Activated CD4-positive, alpha-beta T cell treated with anti-CD3 and anti-CD28 coated beads, Interleukin-2, amount 10 ng/mL, durations not matched to agents 7 days and 5 days (primary cell): Measurements from ENCODE around the gene POLR2F. TPM values are rescaled to one million over a fixed set of nuclear protein-coding genes. Genes with fewer than 3 reads are reported as not detected.

Experiments used
- CTCF ChIA-PET: fragments of 350-600 bp; sonication (Branson Sonifier 250); formaldehyde crosslinking; loops from one replicate; lab custom pipeline; 2021; ENCODE audit warnings: antibody characterized with exemption; lab: Charles Lee
- POLR2A ChIA-PET: fragments of 350-600 bp; sonication (Branson Sonifier 250); formaldehyde crosslinking; loops from one replicate; lab custom pipeline; 2021; ENCODE audit warnings: antibody characterized with exemption; lab: Charles Lee
- DNase-seq: peaks from one replicate; pipeline ENCODE4 v3.0.0-alpha.2; 2020
- H3K27ac Mint-ChIP-seq: one replicate; pipeline ENCODE4 v1.8.0; 2021; ENCODE audit warnings: mild to moderate bottlenecking, moderate library complexity, mixed read lengths
- H3K27me3 Mint-ChIP-seq: one replicate; pipeline ENCODE4 v1.8.0; 2021; ENCODE audit warnings: mixed read lengths
- H3K36me3 Mint-ChIP-seq: one replicate; pipeline ENCODE4 v1.8.0; 2021; ENCODE audit warnings: low read depth, mixed read lengths
- H3K4me1 Mint-ChIP-seq: one replicate; pipeline ENCODE4 v1.8.0; 2021; ENCODE audit warnings: mixed read lengths
- H3K4me3 Mint-ChIP-seq: one replicate; pipeline ENCODE4 v1.8.0; 2021; ENCODE audit warnings: mild to moderate bottlenecking, moderate library complexity, mixed read lengths
- H3K9me3 Mint-ChIP-seq: one replicate; pipeline ENCODE4 v1.8.0; 2021; ENCODE audit warnings: mixed read lengths
- total RNA-seq, 2 experiments: library from RNA; stranded (reverse); gene quantifications; one replicate each; pipeline ENCODE4 v1.2.3, GENCODE V29; 2021

The POLR2F gene
- total RNA-seq, 2 experiments from 2014 or later: 58.5 to 66.3 TPM

DNA sequence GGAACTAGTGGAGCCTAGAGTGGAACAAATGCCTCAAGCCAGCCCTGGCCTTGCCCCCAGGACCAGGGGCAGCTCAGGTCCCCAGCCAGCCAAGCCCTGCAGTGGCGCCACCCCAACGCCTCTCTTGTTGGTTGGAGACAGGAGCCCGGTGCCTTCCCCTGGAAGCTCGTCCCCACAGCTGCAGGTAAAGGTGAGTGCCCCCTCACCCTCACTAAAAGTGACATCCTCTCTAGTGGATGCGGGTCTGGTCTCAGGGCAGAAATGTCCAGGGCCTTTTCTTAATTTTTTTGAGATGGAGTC is 25.9 kb upstream of the POLR2F start:
- peaks cover 5% of the 10 kb centered on the region for H3K4me1 Mint-ChIP-seq
- H3K36me3 Mint-ChIP-seq: peaks cover 8% of the 10 kb centered on the region
- no peaks in the 10 kb centered on the region for H3K9me3 Mint-ChIP-seq
- POLR2A ChIA-PET: no interaction called here
- CTCF ChIA-PET: interaction anchor here (1.2 to 1.6 kb wide), 2 partner anchors 12 to 38 kb away, joined by 3 to 4 read pairs; no protein-coding TSS in a partner anchor
- H3K27ac Mint-ChIP-seq: no peak overlapping the region
- DNase-seq: no peak
- H3K4me3 Mint-ChIP-seq: no peak overlapping the region
- no peaks in the 10 kb centered on the region for H3K27me3 Mint-ChIP-seq

DNA sequence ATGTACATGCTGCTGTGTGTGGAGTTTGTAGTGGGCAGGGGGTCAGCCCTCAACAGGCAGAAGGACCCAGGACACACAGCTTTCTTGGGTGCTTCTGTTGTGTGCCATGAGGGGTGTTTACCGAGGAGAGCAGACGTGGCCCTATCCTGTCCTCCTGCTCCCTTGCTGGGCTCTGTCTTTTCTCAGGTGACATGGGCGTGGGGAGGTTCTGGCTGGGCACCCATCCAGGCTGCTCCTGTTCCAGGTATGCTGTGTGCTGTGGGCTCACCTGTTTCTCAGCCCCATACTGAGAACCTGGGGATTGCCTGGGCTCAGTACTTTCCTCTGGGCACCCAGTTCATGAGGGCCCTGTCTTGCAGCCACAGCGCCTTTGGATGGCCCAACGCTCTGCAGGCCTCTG is 24.1 kb upstream of the POLR2F start:
- peak overlapping the region; percentile 3 for H3K27ac Mint-ChIP-seq
- H3K4me3 Mint-ChIP-seq: no peak overlapping the region
- H3K27me3 Mint-ChIP-seq: no peaks in the 10 kb centered on the region
- ChIA-PET CTCF (interaction anchor here (1.1 kb wide), 1 partner anchor 111 kb away, joined by 3 read pairs; no protein-coding TSS in a partner anchor), POLR2A (no interaction called here)
- H3K9me3 Mint-ChIP-seq: no peaks in the 10 kb centered on the region
- peaks cover 18% of the 10 kb centered on the region for H3K4me1 Mint-ChIP-seq
- no peak for DNase-seq
- H3K36me3 Mint-ChIP-seq: peaks cover 8% of the 10 kb centered on the region

DNA sequence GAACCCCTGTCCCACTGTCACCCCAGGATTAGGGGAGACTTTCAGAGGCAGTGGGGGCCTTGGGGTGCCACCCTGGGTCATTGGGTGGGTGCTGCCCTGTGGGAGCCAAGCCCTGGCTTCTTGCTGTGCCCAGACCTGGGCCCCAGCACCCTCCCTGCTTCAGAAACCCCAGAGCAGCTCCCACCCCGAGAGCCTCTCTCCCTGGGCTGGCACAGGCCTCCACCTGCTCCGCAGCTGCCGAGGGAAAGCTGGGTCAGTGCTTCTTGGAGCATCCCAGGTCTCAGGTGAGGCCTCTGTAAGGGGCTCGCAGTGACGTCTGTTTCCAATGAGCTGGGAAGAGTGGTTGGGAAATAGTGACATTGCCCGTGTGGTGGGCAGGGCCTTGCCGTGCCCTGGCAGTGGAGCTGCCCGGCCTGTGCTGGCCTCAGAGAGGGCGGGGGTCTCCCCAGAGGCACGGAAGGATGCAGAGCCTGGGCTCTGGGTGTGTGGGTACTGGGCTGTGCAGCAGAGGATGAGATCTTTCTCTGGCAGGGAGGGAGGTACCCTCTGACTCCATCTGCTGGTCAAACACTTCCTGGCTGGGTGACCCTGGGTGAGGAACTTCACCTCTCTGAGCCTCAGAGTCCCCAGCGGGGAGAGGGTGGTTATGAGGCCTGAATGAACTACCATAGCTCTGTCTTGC is 23.1 kb upstream of the POLR2F start:
- peak; percentile 33 for DNase-seq
- Mint-ChIP-seq H3K4me1 (peaks cover 18% of the 10 kb centered on the region), H3K9me3 (no peaks in the 10 kb centered on the region), H3K36me3 (peaks cover 8% of the 10 kb centered on the region), H3K27ac (no peak overlapping the region), H3K4me3 (no peak overlapping the region), H3K27me3 (no peaks in the 10 kb centered on the region)
- ChIA-PET CTCF (interaction anchor here (0.6 to 1.6 kb wide), 4 partner anchors 24 to 114 kb away, joined by 3 to 5 read pairs (median 4); partner anchors contain the start of gene MICALL1), POLR2A (no interaction called here)

DNA sequence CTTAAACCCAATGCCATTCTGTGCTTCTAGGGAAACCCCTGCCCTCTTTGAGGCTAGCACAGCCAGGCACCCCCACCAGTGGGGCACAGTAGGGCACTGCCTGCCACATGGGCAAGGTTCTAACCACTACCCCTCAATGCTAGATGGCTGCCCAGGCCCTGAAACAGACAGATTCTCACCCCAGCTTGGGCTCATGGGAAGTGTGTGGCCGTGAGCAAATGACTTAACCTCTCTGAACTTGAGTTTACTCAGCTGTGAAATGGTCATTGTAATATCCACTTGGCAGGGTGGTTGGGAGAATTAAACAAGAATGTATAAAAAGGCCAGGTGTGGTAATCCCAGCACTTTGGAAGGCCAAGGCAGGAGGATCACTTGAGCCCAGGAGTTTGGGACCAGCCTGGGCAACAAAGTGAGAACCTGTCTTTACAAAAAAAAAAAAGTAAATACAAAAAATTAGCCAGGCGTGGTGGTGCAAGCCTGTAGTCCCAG is 22.5 kb upstream of the POLR2F start:
- Mint-ChIP-seq H3K4me1 (peaks cover 18% of the 10 kb centered on the region), H3K27me3 (no peaks in the 10 kb centered on the region)
- POLR2A ChIA-PET: no interaction called here

DNA sequence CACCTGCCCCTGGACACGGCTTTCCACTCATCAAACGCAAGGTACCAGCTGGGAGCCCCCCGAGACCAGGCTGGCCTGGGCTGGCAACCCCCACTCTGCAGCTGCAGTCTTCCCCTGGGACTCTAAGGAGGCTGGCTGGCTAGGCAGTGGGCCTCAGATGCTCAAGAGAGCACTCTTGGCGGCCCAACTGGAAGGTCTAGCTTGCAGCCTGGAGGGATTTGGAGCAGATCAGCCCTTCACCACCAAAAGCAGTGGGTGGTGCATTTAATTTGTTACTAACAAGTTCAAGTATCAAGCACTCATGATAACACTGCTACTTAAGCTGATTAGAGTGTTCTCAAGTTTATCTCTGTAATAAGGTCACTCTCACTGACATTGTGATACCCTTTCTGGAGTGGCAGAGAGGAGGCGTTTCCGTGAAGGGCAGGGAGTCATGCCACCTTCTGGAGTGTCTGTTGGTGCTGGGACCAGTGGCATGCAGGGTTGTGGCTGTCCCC is 21.6 kb upstream of the POLR2F start:
- Mint-ChIP-seq H3K27ac (no peak overlapping the region), H3K4me1 (peaks cover 18% of the 10 kb centered on the region), H3K36me3 (peaks cover 10% of the 10 kb centered on the region), H3K27me3 (no peaks in the 10 kb centered on the region), H3K9me3 (no peaks in the 10 kb centered on the region), H3K4me3 (no peak overlapping the region)
- ChIA-PET POLR2A (interaction anchor here (0.6 kb wide), 1 partner anchor 66 kb away, joined by 3 read pairs; no protein-coding TSS in a partner anchor), CTCF (interaction anchor here (0.8 to 1.6 kb wide), 6 partner anchors 16 to 116 kb away, joined by 3 to 5 read pairs (median 4); partner anchors contain the start of gene MICALL1)
- no peak for DNase-seq

More for the DNA sequence above, 22.5 kb upstream of the POLR2F start:
- Mint-ChIP-seq H3K27ac (peak overlapping the region; percentile 26), H3K36me3 (peaks cover 8% of the 10 kb centered on the region), H3K4me3 (no peak overlapping the region), H3K9me3 (no peaks in the 10 kb centered on the region)
- CTCF ChIA-PET: interaction anchor here (0.6 to 1.6 kb wide), 6 partner anchors 17 to 115 kb away, joined by 3 to 5 read pairs (median 3); partner anchors contain the start of gene MICALL1
- DNase-seq: no peak

DNA sequence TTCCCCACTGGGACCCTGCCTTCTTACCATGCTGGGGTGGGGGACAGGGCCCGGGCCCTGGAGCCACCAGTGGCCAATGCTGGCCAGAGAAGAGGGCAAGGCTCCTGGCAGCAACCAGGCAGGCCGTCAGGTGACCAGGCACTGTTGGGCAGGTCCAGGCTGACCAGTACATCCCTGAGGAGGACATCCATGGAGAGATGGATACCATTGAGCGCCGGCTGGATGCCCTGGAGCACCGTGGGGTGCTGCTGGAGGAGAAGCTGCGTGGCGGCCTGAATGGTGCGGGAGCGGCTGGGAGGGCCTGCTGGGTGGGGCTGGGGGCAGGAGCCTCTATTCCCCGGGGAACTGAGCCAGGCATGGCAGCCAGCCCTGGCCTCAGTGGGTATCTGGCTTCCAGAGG is 21.1 kb upstream of the POLR2F start:
- POLR2A ChIA-PET: no interaction called here
- Mint-ChIP-seq H3K36me3 (peaks cover 10% of the 10 kb centered on the region), H3K4me3 (no peak overlapping the region), H3K9me3 (no peaks in the 10 kb centered on the region), H3K27me3 (no peaks in the 10 kb centered on the region), H3K4me1 (peaks cover 18% of the 10 kb centered on the region), H3K27ac (no peak overlapping the region)
- no peak for DNase-seq
- CTCF ChIA-PET: interaction anchor here (0.8 to 1.4 kb wide), 3 partner anchors 16 to 82 kb away, joined by 3 to 4 read pairs (median 3); no protein-coding TSS in a partner anchor

DNA sequence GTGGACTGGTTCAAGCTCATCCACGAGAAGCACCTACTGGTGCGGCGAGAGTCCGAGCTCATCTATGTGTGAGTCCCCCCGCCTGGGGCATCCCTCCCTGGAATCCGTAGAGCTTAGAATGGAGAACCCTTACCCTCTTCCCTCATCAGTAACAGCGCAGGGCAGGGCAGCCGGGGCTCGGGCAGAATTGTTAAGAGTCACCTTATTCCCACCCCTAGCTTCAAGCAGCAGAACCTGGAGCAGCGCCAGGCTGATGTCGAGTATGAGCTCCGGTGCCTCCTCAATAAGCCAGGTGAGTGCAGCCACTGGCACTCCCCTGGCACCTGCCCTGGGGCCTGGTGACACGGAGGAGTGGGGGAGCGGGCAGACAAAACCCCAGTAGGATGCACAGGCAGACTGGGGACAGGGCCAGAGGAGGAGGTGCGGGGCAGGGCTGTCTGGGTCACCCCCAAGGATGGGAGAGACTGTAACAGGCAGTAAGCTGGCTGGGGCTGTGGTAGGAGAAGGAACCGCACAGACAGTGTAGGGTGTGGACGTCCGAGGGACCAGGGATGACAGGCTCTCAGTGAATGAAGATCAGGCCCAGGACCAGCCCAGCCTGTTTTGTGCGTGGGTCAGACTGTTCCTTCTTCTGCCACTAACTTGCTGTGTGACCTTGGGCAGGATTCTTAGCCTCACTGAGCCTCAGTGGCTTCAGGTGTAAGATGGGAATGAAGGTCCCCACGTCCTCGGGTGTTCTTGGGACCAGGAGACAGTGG is 20.5 kb upstream of the POLR2F start:
- Mint-ChIP-seq H3K36me3 (peaks cover 6% of the 10 kb centered on the region), H3K4me1 (peaks cover 18% of the 10 kb centered on the region), H3K9me3 (no peaks in the 10 kb centered on the region), H3K27ac (no peak overlapping the region), H3K27me3 (no peaks in the 10 kb centered on the region), H3K4me3 (no peak overlapping the region)
- no peak for DNase-seq
- CTCF ChIA-PET: interaction anchor here (0.9 kb wide), 1 partner anchor 83 kb away, joined by 4 read pairs; no protein-coding TSS in a partner anchor
- POLR2A ChIA-PET: no interaction called here

DNA sequence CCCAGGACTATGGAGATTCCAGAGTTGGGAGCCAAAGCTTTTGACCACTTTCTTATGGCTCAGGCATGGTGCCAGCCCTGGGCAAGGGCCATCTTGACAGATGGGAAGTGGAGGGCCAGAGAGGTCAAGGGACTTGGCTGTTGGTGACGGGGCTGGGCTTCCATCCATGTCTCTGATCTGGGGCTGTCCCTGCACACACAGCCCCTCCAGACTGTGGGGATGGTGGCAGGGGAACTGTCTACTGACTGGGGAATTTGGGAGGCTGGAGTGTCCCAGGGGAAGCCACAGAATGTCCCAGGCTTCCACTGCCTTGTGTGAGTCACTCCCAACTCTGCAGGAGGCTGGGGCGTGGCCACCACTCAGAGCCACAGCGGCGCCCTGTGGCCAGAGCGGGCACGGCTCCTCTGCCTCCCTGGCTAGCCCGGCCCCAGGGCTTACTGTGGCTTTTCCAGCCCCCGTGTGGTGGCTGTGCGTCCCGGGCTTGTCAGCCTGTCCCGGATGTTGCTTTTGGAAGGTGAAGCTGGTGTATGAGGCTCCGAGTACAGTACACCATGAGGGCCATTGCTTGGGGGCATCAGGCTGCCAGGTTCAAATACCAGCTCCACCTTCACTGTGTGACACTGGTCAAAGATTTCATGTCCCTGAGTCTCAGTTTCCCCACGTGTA is 19.7 kb upstream of the POLR2F start:
- H3K9me3 Mint-ChIP-seq: no peaks in the 10 kb centered on the region
- peaks cover 18% of the 10 kb centered on the region for H3K4me1 Mint-ChIP-seq
- no peaks in the 10 kb centered on the region for H3K27me3 Mint-ChIP-seq
- peak overlapping the region; percentile 63 for H3K27ac Mint-ChIP-seq
- ChIA-PET POLR2A (no interaction called here), CTCF (interaction anchor here (0.6 to 1.0 kb wide), 10 partner anchors 9 to 323 kb away, joined by 3 to 6 read pairs (median 4); no protein-coding TSS in a partner anchor)
- peaks cover 4% of the 10 kb centered on the region for H3K36me3 Mint-ChIP-seq
- DNase-seq: peak; percentile 86
- H3K4me3 Mint-ChIP-seq: no peak overlapping the region

DNA sequence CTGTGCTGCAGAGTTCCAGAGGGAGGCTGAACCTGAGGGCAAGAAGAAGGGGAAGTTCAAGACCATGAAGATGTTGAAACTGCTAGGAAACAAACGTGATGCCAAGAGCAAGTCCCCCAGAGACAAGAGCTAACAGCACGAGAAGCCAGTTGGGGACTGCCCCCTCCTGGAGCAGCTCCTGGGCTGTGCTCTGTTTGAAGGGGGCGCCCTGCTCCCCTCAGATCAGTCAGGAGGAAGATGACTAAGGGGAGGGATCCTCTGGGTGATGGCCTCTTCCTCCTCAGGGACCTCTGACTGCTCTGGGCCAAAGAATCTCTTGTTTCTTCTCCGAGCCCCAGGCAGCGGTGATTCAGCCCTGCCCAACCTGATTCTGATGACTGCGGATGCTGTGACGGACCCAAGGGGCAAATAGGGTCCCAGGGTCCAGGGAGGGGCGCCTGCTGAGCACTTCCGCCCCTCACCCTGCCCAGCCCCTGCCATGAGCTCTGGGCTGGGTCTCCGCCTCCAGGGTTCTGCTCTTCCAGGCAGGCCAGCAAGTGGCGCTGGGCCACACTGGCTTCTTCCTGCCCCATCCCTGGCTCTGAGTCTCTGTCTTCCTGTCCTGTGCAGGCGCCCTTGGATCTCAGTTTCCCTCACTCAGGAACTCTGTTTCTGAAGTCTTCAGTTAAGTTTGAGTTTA is 12.7 kb upstream of the POLR2F start:
- H3K27me3 Mint-ChIP-seq: no peaks in the 10 kb centered on the region
- H3K36me3 Mint-ChIP-seq: peaks cover 4% of the 10 kb centered on the region
- no peak for DNase-seq
- H3K9me3 Mint-ChIP-seq: no peaks in the 10 kb centered on the region
- POLR2A ChIA-PET: no interaction called here
- CTCF ChIA-PET: interaction anchor here (0.6 to 1.2 kb wide), 3 partner anchors 62 to 269 kb away, joined by 3 read pairs; no protein-coding TSS in a partner anchor
- peaks cover 1% of the 10 kb centered on the region for H3K4me1 Mint-ChIP-seq
- H3K4me3 Mint-ChIP-seq: no peak overlapping the region
- no peak overlapping the region for H3K27ac Mint-ChIP-seq

DNA sequence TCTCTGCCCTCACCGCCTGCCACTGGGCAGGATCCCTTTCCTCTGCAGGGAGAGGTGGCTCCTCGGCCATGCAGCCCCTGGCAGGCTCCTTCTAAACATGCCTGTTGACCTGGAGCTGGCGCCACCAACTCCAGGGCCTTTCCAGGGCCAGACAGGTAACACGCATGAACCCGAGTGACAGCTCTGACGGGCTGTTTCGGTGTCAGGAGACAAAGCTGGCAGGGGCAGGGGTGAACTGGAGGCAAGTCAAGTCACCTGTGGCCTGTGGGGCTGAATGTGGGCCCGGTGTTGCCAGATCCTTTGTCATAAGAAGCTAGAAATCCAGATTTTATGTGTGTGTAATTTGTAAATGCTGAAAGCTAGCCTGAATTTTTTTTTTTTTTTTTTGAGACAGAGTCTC is 11.4 kb upstream of the POLR2F start:
- DNase-seq: no peak
- Mint-ChIP-seq H3K27me3 (no peaks in the 10 kb centered on the region), H3K36me3 (peaks cover 1% of the 10 kb centered on the region), H3K27ac (peak overlapping the region; percentile 19), H3K4me3 (no peak overlapping the region), H3K4me1 (peaks cover 1% of the 10 kb centered on the region), H3K9me3 (no peaks in the 10 kb centered on the region)
- ChIA-PET CTCF (interaction anchor here (0.6 to 1.4 kb wide), 2 partner anchors 12 to 487 kb away, joined by 3 to 5 read pairs; partner anchors contain the start of genes C22orf23 and POLR2F), POLR2A (no interaction called here)

DNA sequence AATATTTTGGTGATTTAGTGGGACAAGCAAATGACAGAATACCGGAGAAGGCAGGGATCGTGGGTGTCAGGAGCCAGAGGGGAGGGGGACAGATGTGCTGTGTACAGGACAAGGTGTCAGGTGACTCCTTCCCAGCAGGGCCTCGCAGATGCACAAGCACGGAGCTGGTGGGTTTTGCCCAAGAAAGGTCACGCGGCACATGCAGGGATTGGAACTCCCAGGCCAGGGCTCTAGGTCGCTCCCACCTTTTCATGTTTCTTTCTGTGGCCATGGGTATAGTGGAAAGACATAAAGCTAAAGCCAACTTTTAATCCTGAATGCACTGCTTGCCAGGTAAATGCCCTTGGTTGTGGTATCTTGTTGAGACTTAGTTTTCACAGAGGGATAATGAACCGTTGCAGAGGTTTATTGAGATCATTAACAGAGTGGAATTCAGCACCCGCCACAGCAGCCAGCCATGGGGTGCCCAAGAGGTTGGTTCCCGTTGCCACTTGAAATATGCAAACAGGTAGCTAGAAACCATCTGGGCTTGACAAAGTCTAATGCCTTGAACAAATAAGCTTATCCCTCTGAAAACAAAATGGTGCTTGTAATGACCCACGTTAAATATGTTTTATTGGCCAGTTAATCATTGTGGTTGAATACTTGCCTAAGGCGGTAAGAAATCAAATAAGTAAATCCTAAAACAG is 10.2 kb upstream of the POLR2F start:
- no peak overlapping the region for H3K4me3 Mint-ChIP-seq
- DNase-seq: no peak
- POLR2A ChIA-PET: no interaction called here
- no peaks in the 10 kb centered on the region for H3K27me3 Mint-ChIP-seq
- peaks cover 1% of the 10 kb centered on the region for H3K36me3 Mint-ChIP-seq
- CTCF ChIA-PET: interaction anchor here (0.7 kb wide), 1 partner anchor 9 kb away, joined by 3 read pairs; no protein-coding TSS in a partner anchor
- H3K27ac Mint-ChIP-seq: no peak overlapping the region
- H3K4me1 Mint-ChIP-seq: peaks cover 1% of the 10 kb centered on the region
- no peaks in the 10 kb centered on the region for H3K9me3 Mint-ChIP-seq
